HCT116 (cell line): ENCODE measurements around the gene LRP11. TPM values are rescaled to one million over a fixed set of nuclear protein-coding genes. Genes with fewer than 3 reads are reported as not detected.

Experiments used
- ATAC-seq: fragments of 200-7000 bp; cut with Tn5 transposase; 2 replicates; pipeline ENCODE4 v1.9.1; 2020; ENCODE audit warnings: mild to moderate bottlenecking, moderate library complexity
- BruUV-seq: library from RNA; stranded (reverse); fragments of 400-500 nt; replicated peaks from 2 replicates; lab custom pipeline; 2021; lab: Mats Ljungman, UMichigan
- CTCF ChIA-PET: fragments of 300-600 bp; sonication (Branson Sonifier 250); formaldehyde crosslinking; loops from one replicate; lab custom pipeline; 2021; ENCODE audit warnings: antibody characterized with exemption; lab: Charles Lee
- POLR2A ChIA-PET: fragments of 300-600, 350-600 bp; sonication (Branson Sonifier 250); formaldehyde crosslinking; loops from one replicate; lab custom pipeline; 2021; ENCODE audit warnings: antibody characterized with exemption; lab: Charles Lee
- RAD21 ChIA-PET, 2 experiments: fragments of 300-600 bp; sonication (Branson Sonifier 250); formaldehyde crosslinking; loops; one replicate each; lab custom pipeline; 2023; ENCODE audit warnings: low total read pairs in 2 of 2; ENCODE audit not compliant: uncharacterized antibody in 2 of 2, unreplicated experiment in 2 of 2, low non-redundant PET in 1 of 2; lab: Charles Lee
- DNase-seq: peaks from one replicate; pipeline ENCODE4 v3.0.0-alpha.2; 2010; ENCODE audit warnings: low read depth, low spot score
- H2AFZ ChIP-seq: fragments of 200-600 bp; shearing (Covaris generic), sonication (generic); 2 replicates; pipeline ENCODE4 v1.6.1; 2017; ENCODE audit warnings: low read depth, mixed run types, mixed read lengths, antibody characterized with exemption, low read length; ENCODE audit not compliant: poor library complexity, severe bottlenecking
- H3K27ac ChIP-seq: 2 replicates; pipeline ENCODE4 v1.5.1; 2012; ENCODE audit warnings: low read depth, low read length
- H3K27me3 ChIP-seq: fragments of 200-600 bp; sonication (generic); 2 replicates; pipeline ENCODE4 v1.6.1; 2016; ENCODE audit warnings: mixed run types, low read length, mixed read lengths; ENCODE audit not compliant: insufficient read depth
- H3K36me3 ChIP-seq, 2 experiments: fragments of 200-500 bp in 1 of 2; fragments of 200-600 bp in 1 of 2; sonication (Bioruptor generic) in 1 of 2; sonication (generic) in 1 of 2; 2 replicates each; pipeline versions ENCODE4 v1.5.1 to v1.6.1; 2014 to 2016; ENCODE audit warnings: low read length in 2 of 2, inconsistent platforms in 1 of 2, mixed read lengths in 1 of 2, mixed run types in 1 of 2; ENCODE audit not compliant: insufficient read depth in 2 of 2, control insufficient read depth in 1 of 2
- H3K4me1 ChIP-seq, 2 experiments: fragments of 200-600 bp in 1 of 2; sonication (generic) in 1 of 2; 2 replicates each; pipeline versions ENCODE4 v1.5.1 to v1.6.1; 2012 to 2017; ENCODE audit warnings: low read length in 2 of 2, inconsistent platforms in 1 of 2, mild to moderate bottlenecking in 1 of 2, mixed read lengths in 1 of 2, mixed run types in 1 of 2, moderate library complexity in 1 of 2; ENCODE audit not compliant: insufficient read depth in 2 of 2, control insufficient read depth in 1 of 2
- H3K4me2 ChIP-seq: fragments of 200-600 bp; sonication (generic); 2 replicates; pipeline ENCODE4 v1.6.1; 2017; ENCODE audit warnings: mixed run types, low read length, mixed read lengths
- H3K4me3 ChIP-seq, 2 experiments: fragments of 200-600 bp in 1 of 2; sonication (generic) in 1 of 2; replicated peaks in 1 of 2; 2 replicates each; pipeline ENCODE4 v1.5.1; 2011 to 2016; ENCODE audit warnings: low read length in 2 of 2, control low read depth in 1 of 2, low read depth in 1 of 2, mild to moderate bottlenecking in 1 of 2, mixed read lengths in 1 of 2, mixed run types in 1 of 2
- H3K79me2 ChIP-seq: fragments of 200-600 bp; sonication (generic); 2 replicates; pipeline ENCODE4 v1.6.1; 2017; ENCODE audit warnings: mild to moderate bottlenecking, mixed run types, low read length, moderate library complexity, mixed read lengths; ENCODE audit not compliant: insufficient read depth
- H3K9ac ChIP-seq: fragments of 200-600 bp; sonication (generic); 2 replicates; pipeline ENCODE4 v1.6.1; 2016; ENCODE audit warnings: low read length, mixed read lengths
- H3K9me2 ChIP-seq: fragments of 200-600 bp; sonication (generic), shearing (Covaris generic); 2 replicates; pipeline ENCODE4 v1.6.1; 2017; ENCODE audit warnings: mixed run types, mild to moderate bottlenecking, moderate library complexity; ENCODE audit not compliant: insufficient read depth
- H3K9me3 ChIP-seq, 2 experiments: fragments of 200-500 bp in 1 of 2; fragments of 200-600 bp in 1 of 2; sonication (Bioruptor generic) in 1 of 2; sonication (generic) in 1 of 2; 2 replicates each; pipeline ENCODE4 v1.6.1; 2014 to 2017; ENCODE audit warnings: low read length in 2 of 2, mixed read lengths in 2 of 2, inconsistent platforms in 1 of 2, low read depth in 1 of 2, mild to moderate bottlenecking in 1 of 2, mixed run types in 1 of 2, moderate library complexity in 1 of 2; ENCODE audit not compliant: control insufficient read depth in 1 of 2, insufficient read depth in 1 of 2
- H4K20me1 ChIP-seq: fragments of 200-600 bp; sonication (generic), shearing (Covaris generic); 2 replicates; pipeline ENCODE4 v1.6.1; 2017; ENCODE audit warnings: mixed run types, mild to moderate bottlenecking, moderate library complexity; ENCODE audit not compliant: insufficient read depth
- ATF3 ChIP-seq: IDR thresholded peaks from 2 replicates; pipeline ENCODE4 v1.6.1; 2012
- CBX3 ChIP-seq: IDR thresholded peaks from 2 replicates; pipeline ENCODE4 v1.6.1; 2012; ENCODE audit warnings: low read depth
- CTCF ChIP-seq, 3 experiments: fragments of 200-600 bp in 1 of 3; sonication (generic) in 1 of 3; IDR thresholded peaks in 2 of 3; conservative IDR thresholded peaks in 1 of 3; 2 replicates each; pipeline ENCODE4 v1.5.1; 2012 to 2017; ENCODE audit warnings: low read depth in 2 of 3, low read length in 2 of 3, antibody characterized with exemption in 1 of 3, borderline replicate concordance in 1 of 3, control low read depth in 1 of 3, mild to moderate bottlenecking in 1 of 3, mixed read lengths in 1 of 3, mixed run types in 1 of 3, moderate library complexity in 1 of 3; ENCODE audit not compliant: insufficient read depth in 1 of 3
- REST ChIP-seq: IDR thresholded peaks from 2 replicates; pipeline ENCODE4 v1.6.1; 2012; ENCODE audit warnings: low read depth
- TCF7L2 ChIP-seq: IDR thresholded peaks from 2 replicates; pipeline ENCODE4 v1.7.0; 2011; ENCODE audit warnings: borderline replicate concordance, inconsistent platforms; ENCODE audit not compliant: insufficient read depth, insufficient read length; ENCODE audit errors: extremely low read depth
- intact Hi-C: fragments of 100-400 bp; cut with micrococcal nuclease; formaldehyde crosslinking; loops from 2 replicates; pipeline ENCODE4 v1.10.0; 2022
- total RNA-seq: library from RNA; stranded (reverse); gene quantifications from one replicate; pipeline ENCODE4 v1.2.1, GENCODE V29; 2021; ENCODE audit not compliant: unreplicated experiment

Gene LRP11
- total RNA-seq, 1 experiment from 2014 or later: 27.8 TPM

- intact Hi-C loops: loop anchor here (5.0 kb wide), 1 partner anchor 253 kb away; the partner anchor contains the start of gene KATNA1
- Histone ChIP-seq H3K4me2 (no peak overlapping the region), H3K27me3 (no peaks in the 10 kb centered on the region), H3K79me2 (no peaks in the 10 kb centered on the region), H3K9me3 (no peaks in the 10 kb centered on the region), H3K4me1 (peaks cover 33 to 34% of the 10 kb centered on the region in 2 experiments), H3K9ac (no peak overlapping the region), H3K36me3 (no peaks in the 10 kb centered on the region), H3K9me2 (no peaks in the 10 kb centered on the region), H3K4me3 (no peak overlapping the region), H2AFZ (no peak overlapping the region), H4K20me1 (no peaks in the 10 kb centered on the region), H3K27ac (no peak overlapping the region)
- no peak for TF ChIP-seq TCF7L2
- TF ChIP-seq CTCF (IDR thresholded peaks at IDR 0.05 in 2 of 3, conservative IDR thresholded peaks at IDR 0.05 in 1 of 3; ENCODE audit: borderline replicate concordance in 1 of 3, insufficient read depth in 1 of 3, low read depth in 2 of 3, low read length in 2 of 3): no peak
- no peak for TF ChIP-seq CBX3
- TF ChIP-seq ATF3: no peak
- TF ChIP-seq REST: no peak
- ChIA-PET RAD21 (no interaction called here), POLR2A (no interaction called here), CTCF (no interaction called here)
- no TSS peak for BruUV-seq
- DNase-seq: no peak
- no peak for ATAC-seq
These were observed 35.9 kb upstream of the LRP11 start for GRCh38 chr6:149899926-149900619.
